Kidney epithelial cell (primary cell): Measurements from ENCODE around the gene AOPEP. TPM values are rescaled to one million over a fixed set of nuclear protein-coding genes. Genes with fewer than 3 reads are reported as not detected.

Experiments
- DNase-seq: peaks from one replicate; pipeline ENCODE4 v3.0.0-alpha.2; 2010; ENCODE audit warnings: low read depth
- H3K27me3 ChIP-seq: 2 replicates; pipeline ENCODE4 v1.6.0; 2011; ENCODE audit warnings: low read length; ENCODE audit not compliant: control insufficient read depth, insufficient read depth
- H3K36me3 ChIP-seq: 2 replicates; pipeline ENCODE4 v1.5.1; 2011; ENCODE audit warnings: low read length; ENCODE audit not compliant: control insufficient read depth, insufficient read depth
- H3K4me3 ChIP-seq: 2 replicates; pipeline ENCODE4 v1.5.1; 2011; ENCODE audit warnings: low read depth, mild to moderate bottlenecking, control low read depth, low read length
- CTCF ChIP-seq: IDR thresholded peaks from 2 replicates; pipeline ENCODE4 v1.5.1; 2011; ENCODE audit warnings: mild to moderate bottlenecking, moderate library complexity, low read length, control low read depth, inconsistent platforms; ENCODE audit not compliant: insufficient read depth, poor library complexity, severe bottlenecking
- total RNA-seq: library from RNA; depleted of rRNA; stranded (reverse); fragments of >200 nt; gene quantifications from 2 replicates; pipeline ENCODE4 v1.2.3, GENCODE V29; 2015

The AOPEP gene
- total RNA-seq, 1 donor from 2014 or later = 17.4 TPM

GRCh38 chr9:94857791-94858190 is 131.3 kb downstream of the AOPEP start:
- DNase-seq = no peak
- Histone ChIP-seq H3K36me3 (no peaks in the 10 kb centered on the region), H3K27me3 (no peaks in the 10 kb centered on the region), H3K4me3 (no peak overlapping the region)
- TF ChIP-seq CTCF = no peak

- no peak for TF ChIP-seq CTCF
- no peaks in the 10 kb centered on the region for H3K36me3 ChIP-seq
- no peaks in the 10 kb centered on the region for H3K27me3 ChIP-seq
These were observed 132.7 kb downstream of the AOPEP start for GRCh38 chr9:94859226-94859625.

GRCh38 chr9:94859891-94860290 is 133.4 kb downstream of the AOPEP start:
- no peak for TF ChIP-seq CTCF
- Histone ChIP-seq H3K36me3 (no peaks in the 10 kb centered on the region), H3K27me3 (no peaks in the 10 kb centered on the region), H3K4me3 (no peak overlapping the region)
- DNase-seq = no peak

More at GRCh38 chr9:94859226-94859625, 132.7 kb downstream of the AOPEP start:
- H3K4me3 ChIP-seq = no peak overlapping the region
- no peak for DNase-seq

- TF ChIP-seq CTCF = no peak
- H3K4me3 ChIP-seq = no peak overlapping the region
- no peaks in the 10 kb centered on the region for H3K27me3 ChIP-seq
- no peak for DNase-seq
- H3K36me3 ChIP-seq = no peaks in the 10 kb centered on the region
These were observed 134.4 kb downstream of the AOPEP start for GRCh38 chr9:94860678-94861588.

- Histone ChIP-seq H3K27me3 (no peaks in the 10 kb centered on the region), H3K4me3 (no peak overlapping the region), H3K36me3 (no peaks in the 10 kb centered on the region)
- no peak for DNase-seq
- no peak for TF ChIP-seq CTCF
These were observed 135.2 kb downstream of the AOPEP start for GRCh38 chr9:94861589-94862272.
